SK-N-SH (cell line): ENCODE measurements around the gene ANTKMT. TPM values are rescaled to one million over a fixed set of nuclear protein-coding genes. Genes with fewer than 3 reads are reported as not detected.

Experiments used
- CTCF ChIA-PET: fragments of 300-600, 350-600 bp; formaldehyde crosslinking; extraction: SDS; loops from one replicate; lab custom pipeline; 2021; lab: Yijun Ruan, JAX
- POLR2A ChIA-PET: fragments of 350-600 bp; sonication (Branson Sonifier 250); formaldehyde crosslinking; extraction: SDS; loops from one replicate; lab custom pipeline; 2020; ENCODE audit warnings: antibody characterized with exemption, inconsistent platforms; lab: Yijun Ruan, JAX
- DNase-seq: peaks from one replicate; pipeline ENCODE4 v3.0.0; 2012
- H2AFZ ChIP-seq: fragments of 200-600 bp; sonication (generic); 2 replicates; pipeline ENCODE4 v1.8.1; 2016; ENCODE audit warnings: antibody characterized with exemption, mild to moderate bottlenecking, low read depth
- H3F3A ChIP-seq: fragments of 200-600 bp; sonication (generic); replicated peaks from 2 replicates; pipeline ENCODE3; 2016; ENCODE audit warnings: antibody characterized with exemption, mild to moderate bottlenecking; ENCODE audit not compliant: insufficient read depth
- H3K27ac ChIP-seq, 2 experiments: fragments of 200-500 bp in 1 of 2; fragments of 200-600 bp in 1 of 2; sonication (Bioruptor generic) in 1 of 2; sonication (generic), shearing (Covaris generic) in 1 of 2; 2 replicates each; pipeline versions ENCODE4 v1.5.1 to v1.6.1; 2014 to 2016; ENCODE audit warnings: low read depth in 2 of 2, inconsistent platforms in 1 of 2, low read length in 1 of 2, mild to moderate bottlenecking in 1 of 2, mixed read lengths in 1 of 2
- H3K27me3 ChIP-seq: fragments of 200-600 bp; sonication (generic), shearing (Covaris generic); 2 replicates; pipeline ENCODE4 v1.6.1; 2016; ENCODE audit warnings: mixed run types; ENCODE audit not compliant: insufficient read depth
- H3K36me3 ChIP-seq, 2 experiments: fragments of 200-500 bp in 1 of 2; fragments of 200-600 bp in 1 of 2; sonication (Bioruptor generic) in 1 of 2; sonication (generic) in 1 of 2; replicated peaks in 1 of 2; 2 replicates each; pipeline versions ENCODE3 to v1.5.1; 2014 to 2016; ENCODE audit warnings: low read length in 1 of 2, mild to moderate bottlenecking in 1 of 2; ENCODE audit not compliant: insufficient read depth in 2 of 2, control insufficient read depth in 1 of 2
- H3K4me1 ChIP-seq, 2 experiments: fragments of 200-500 bp in 1 of 2; fragments of 200-600 bp in 1 of 2; sonication (Bioruptor generic) in 1 of 2; sonication (generic), shearing (Covaris generic) in 1 of 2; 2 replicates each; pipeline versions ENCODE4 v1.5.1 to v1.6.1; 2014 to 2016; ENCODE audit warnings: low read depth in 1 of 2, low read length in 1 of 2, mixed run types in 1 of 2; ENCODE audit not compliant: insufficient read depth in 2 of 2, control insufficient read depth in 1 of 2
- H3K4me2 ChIP-seq: fragments of 200-600 bp; sonication (generic), shearing (Covaris generic); 2 replicates; pipeline ENCODE4 v1.6.1; 2017; ENCODE audit warnings: mixed run types
- H3K4me3 ChIP-seq, 2 experiments: fragments of 200-500 bp in 1 of 2; fragments of 200-600 bp in 1 of 2; sonication (Bioruptor generic) in 1 of 2; sonication (generic), shearing (Covaris generic) in 1 of 2; 2 replicates each; pipeline versions ENCODE4 v1.5.1 to v1.8.1; 2014 to 2016; ENCODE audit warnings: low read depth in 2 of 2, inconsistent platforms in 1 of 2, low read length in 1 of 2, mild to moderate bottlenecking in 1 of 2, mixed read lengths in 1 of 2, moderate library complexity in 1 of 2
- H3K79me2 ChIP-seq: fragments of 200-600 bp; sonication (generic); 2 replicates; pipeline ENCODE4 v1.8.1; 2017; ENCODE audit warnings: mild to moderate bottlenecking; ENCODE audit not compliant: insufficient read depth
- H3K9ac ChIP-seq: fragments of 200-600 bp; sonication (generic); 2 replicates; pipeline ENCODE4 v1.6.1; 2017; ENCODE audit warnings: mixed run types
- H3K9me2 ChIP-seq: fragments of 200-600 bp; sonication (generic); 2 replicates; pipeline ENCODE4 v1.6.1; 2017; ENCODE audit warnings: mixed run types
- H3K9me3 ChIP-seq: fragments of 200-600 bp; sonication (generic); 2 replicates; pipeline ENCODE4 v1.6.1; 2017; ENCODE audit warnings: mixed run types, mild to moderate bottlenecking, moderate library complexity
- H4K20me1 ChIP-seq: fragments of 200-600 bp; sonication (generic); 2 replicates; pipeline ENCODE4 v1.6.1; 2017; ENCODE audit warnings: mild to moderate bottlenecking, mixed run types; ENCODE audit not compliant: insufficient read depth
- ELF1 ChIP-seq: IDR thresholded peaks from 2 replicates; pipeline ENCODE4 v1.4.0; 2012
- FOXJ3 ChIP-seq: sonication (generic); formaldehyde crosslinking; IDR thresholded peaks from 2 replicates; pipeline ENCODE4 v1.5.1; 2020; ENCODE audit warnings: mild to moderate bottlenecking, missing genetic modification reagents
- GABPA ChIP-seq: IDR thresholded peaks from 2 replicates; pipeline ENCODE4 v1.4.0; 2012; ENCODE audit warnings: low read depth, mild to moderate bottlenecking
- GATA2 ChIP-seq: sonication (generic); formaldehyde crosslinking; IDR thresholded peaks from 2 replicates; pipeline ENCODE4 v1.5.0; 2020; ENCODE audit warnings: mild to moderate bottlenecking, missing genetic modification reagents
- JUND ChIP-seq: IDR thresholded peaks from 2 replicates; pipeline ENCODE4 v1.4.0; 2012
- MXI1 ChIP-seq: IDR thresholded peaks from 2 replicates; pipeline ENCODE4 v1.6.1; 2012; ENCODE audit warnings: mild to moderate bottlenecking, low read depth, low read length, improper control_type of control experiment
- NFIC ChIP-seq: IDR thresholded peaks from 2 replicates; pipeline ENCODE4 v1.4.0; 2012; ENCODE audit warnings: borderline replicate concordance
- NRF1 ChIP-seq: IDR thresholded peaks from 2 replicates; pipeline ENCODE4 v1.6.1; 2012; ENCODE audit warnings: low read depth, mild to moderate bottlenecking, low read length
- POLR2AphosphoS5 ChIP-seq: IDR thresholded peaks from 2 replicates; pipeline ENCODE4 v1.6.1; 2012; ENCODE audit warnings: low read depth, low read length
- RCOR1 ChIP-seq: fragments of 150-350 bp; IDR thresholded peaks from 2 replicates; pipeline ENCODE4 v1.6.1; 2017; ENCODE audit warnings: antibody characterized with exemption, low read length
- TEAD4 ChIP-seq: IDR thresholded peaks from 2 replicates; pipeline ENCODE4 v1.4.0; 2012; ENCODE audit warnings: mild to moderate bottlenecking, borderline replicate concordance; ENCODE audit not compliant: insufficient read depth
- YY1 ChIP-seq: IDR thresholded peaks from 2 replicates; pipeline ENCODE4 v1.4.0; 2012; ENCODE audit warnings: low read depth, mild to moderate bottlenecking
- WGBS: methylation state at CpG from one replicate; pipeline ENCODE4 v1.1.6; 2017; ENCODE audit warnings: low lambda C conversion rate; 5-methylcytosine and 5-hydroxymethylcytosine counted together
- polyA plus RNA-seq, 3 experiments: library from polyadenylated mRNA; depleted of rRNA; stranded (reverse); fragments of >200 nt; gene quantifications; 2 replicates each; pipeline ENCODE4 v1.2.3, GENCODE V29; 2012
- TF ChIP-seq, protein P1 (sequence below): IDR thresholded peaks from 2 replicates; pipeline ENCODE4 v1.4.0; 2012; ENCODE audit warnings: low read depth, borderline replicate concordance
- TF ChIP-seq, protein P2 (sequence below): IDR thresholded peaks from 2 replicates; pipeline ENCODE4 v1.4.0; 2012; ENCODE audit warnings: low read depth, borderline replicate concordance
- TF ChIP-seq, protein P3 (sequence below): IDR thresholded peaks from 2 replicates; pipeline ENCODE4; 2012
- TF ChIP-seq, protein P4 (sequence below): fragments of 150-350 bp; IDR thresholded peaks from 2 replicates; pipeline ENCODE4 v1.6.1; 2016; ENCODE audit warnings: mild to moderate bottlenecking, low read depth, low read length
- TF ChIP-seq, protein P5 (sequence below): IDR thresholded peaks from 2 replicates; pipeline ENCODE4 v1.4.0; 2012; ENCODE audit warnings: low read depth
- TF ChIP-seq, protein P6 (sequence below): IDR thresholded peaks from 2 replicates; pipeline ENCODE4 v1.6.1; 2012; ENCODE audit warnings: mild to moderate bottlenecking, low read depth, low read length, moderate library complexity

Gene ANTKMT
- polyA plus RNA-seq, 1 of the 3 experiments (the other 2 are of a cell fraction), result 57.4 TPM

DNA sequence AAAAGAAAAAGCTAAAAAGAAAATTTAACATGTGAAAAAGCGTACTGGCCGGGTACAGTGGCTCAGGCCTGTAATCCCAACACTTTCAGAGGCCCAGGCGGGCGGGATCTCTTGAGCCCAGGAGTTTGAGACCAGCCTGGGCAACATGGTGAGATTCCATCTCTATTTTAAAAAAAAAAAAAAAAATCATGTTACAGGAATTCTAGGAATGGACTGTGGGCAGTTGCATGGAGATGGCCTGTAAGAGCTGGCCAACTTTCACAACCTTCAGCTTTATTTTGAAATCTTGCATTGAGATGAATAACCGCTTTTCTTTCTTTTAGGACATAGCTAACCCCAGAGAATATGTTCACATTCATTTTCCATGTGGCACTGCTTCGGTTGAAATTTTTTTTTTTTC, 28.1 kb downstream of the ANTKMT start:
- no peaks in the 10 kb centered on the region for H3K9me3 ChIP-seq
- no peaks in the 10 kb centered on the region for H3K36me3 ChIP-seq
- H3K4me2 ChIP-seq, result no peak overlapping the region
- DNase-seq, result no peak
- 90% methylated on average over 6 of the region's 6 CpGs for WGBS
- TF ChIP-seq RCOR1 (no peak), YY1 (no peak), TEAD4 (no peak), JUND (no peak), GATA2 (CRISPR knock-in tag) (no peak), ELF1 (no peak), POLR2AphosphoS5 (no peak), GABPA (no peak), NRF1 (no peak), NFIC (no peak), FOXJ3 (CRISPR knock-in tag) (no peak)
- TF ChIP-seq, protein P1, sequence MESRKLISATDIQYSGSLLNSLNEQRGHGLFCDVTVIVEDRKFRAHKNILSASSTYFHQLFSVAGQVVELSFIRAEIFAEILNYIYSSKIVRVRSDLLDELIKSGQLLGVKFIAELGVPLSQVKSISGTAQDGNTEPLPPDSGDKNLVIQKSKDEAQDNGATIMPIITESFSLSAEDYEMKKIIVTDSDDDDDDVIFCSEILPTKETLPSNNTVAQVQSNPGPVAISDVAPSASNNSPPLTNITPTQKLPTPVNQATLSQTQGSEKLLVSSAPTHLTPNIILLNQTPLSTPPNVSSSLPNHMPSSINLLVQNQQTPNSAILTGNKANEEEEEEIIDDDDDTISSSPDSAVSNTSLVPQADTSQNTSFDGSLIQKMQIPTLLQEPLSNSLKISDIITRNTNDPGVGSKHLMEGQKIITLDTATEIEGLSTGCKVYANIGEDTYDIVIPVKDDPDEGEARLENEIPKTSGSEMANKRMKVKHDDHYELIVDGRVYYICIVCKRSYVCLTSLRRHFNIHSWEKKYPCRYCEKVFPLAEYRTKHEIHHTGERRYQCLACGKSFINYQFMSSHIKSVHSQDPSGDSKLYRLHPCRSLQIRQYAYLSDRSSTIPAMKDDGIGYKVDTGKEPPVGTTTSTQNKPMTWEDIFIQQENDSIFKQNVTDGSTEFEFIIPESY, result no peak
- TF ChIP-seq, protein P2, sequence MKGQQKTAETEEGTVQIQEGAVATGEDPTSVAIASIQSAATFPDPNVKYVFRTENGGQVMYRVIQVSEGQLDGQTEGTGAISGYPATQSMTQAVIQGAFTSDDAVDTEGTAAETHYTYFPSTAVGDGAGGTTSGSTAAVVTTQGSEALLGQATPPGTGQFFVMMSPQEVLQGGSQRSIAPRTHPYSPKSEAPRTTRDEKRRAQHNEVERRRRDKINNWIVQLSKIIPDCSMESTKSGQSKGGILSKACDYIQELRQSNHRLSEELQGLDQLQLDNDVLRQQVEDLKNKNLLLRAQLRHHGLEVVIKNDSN, result no peak
- TF ChIP-seq, protein P3, sequence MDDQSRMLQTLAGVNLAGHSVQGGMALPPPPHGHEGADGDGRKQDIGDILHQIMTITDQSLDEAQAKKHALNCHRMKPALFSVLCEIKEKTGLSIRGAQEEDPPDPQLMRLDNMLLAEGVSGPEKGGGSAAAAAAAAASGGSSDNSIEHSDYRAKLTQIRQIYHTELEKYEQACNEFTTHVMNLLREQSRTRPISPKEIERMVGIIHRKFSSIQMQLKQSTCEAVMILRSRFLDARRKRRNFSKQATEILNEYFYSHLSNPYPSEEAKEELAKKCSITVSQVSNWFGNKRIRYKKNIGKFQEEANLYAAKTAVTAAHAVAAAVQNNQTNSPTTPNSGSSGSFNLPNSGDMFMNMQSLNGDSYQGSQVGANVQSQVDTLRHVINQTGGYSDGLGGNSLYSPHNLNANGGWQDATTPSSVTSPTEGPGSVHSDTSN, result no peak
- no peaks in the 10 kb centered on the region for H3K9me2 ChIP-seq
- H4K20me1 ChIP-seq, result no peaks in the 10 kb centered on the region
- POLR2A ChIA-PET, result no interaction called here
- no peaks in the 10 kb centered on the region for H3K79me2 ChIP-seq
- H3K4me3 ChIP-seq, result no peak overlapping the region
- H2AFZ ChIP-seq, result no peak overlapping the region
- no peaks in the 10 kb centered on the region for H3K4me1 ChIP-seq
- CTCF ChIA-PET, result interaction anchor here (1.1 to 1.6 kb wide), 3 partner anchors 8 to 37 kb away, joined by 3 to 5 read pairs (median 3); partner anchors contain the start of gene CIAO3
- H3K9ac ChIP-seq, result no peak overlapping the region
- no peak overlapping the region for H3K27ac ChIP-seq
- H3K27me3 ChIP-seq, result no peaks in the 10 kb centered on the region
- H3F3A ChIP-seq, result peaks cover 4% of the 10 kb centered on the region

DNA sequence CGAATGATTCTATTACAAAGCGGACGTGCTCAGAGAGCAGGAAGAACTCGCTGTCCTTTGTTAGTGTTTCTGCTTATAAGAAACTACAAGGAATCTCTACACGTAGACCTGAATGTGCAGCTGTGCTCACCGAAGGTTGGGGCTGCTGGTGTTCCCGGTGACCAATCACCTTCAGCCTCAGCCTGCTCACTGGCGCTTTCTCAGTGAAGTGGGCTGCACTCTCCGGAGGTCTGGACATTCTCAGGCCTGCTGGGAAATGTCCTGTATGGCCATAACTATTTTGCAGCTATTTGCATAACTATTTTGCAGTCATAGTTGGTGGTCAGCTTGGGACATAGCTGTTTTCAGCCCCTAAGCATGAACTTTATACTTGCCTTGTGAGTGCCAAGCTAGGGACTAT, 29.5 kb downstream of the ANTKMT start:
- CTCF ChIA-PET, result interaction anchor here (0.7 to 1.4 kb wide), 3 partner anchors 9 to 34 kb away, joined by 3 to 8 read pairs (median 3); no protein-coding TSS in a partner anchor
- no peak overlapping the region for H2AFZ ChIP-seq
- WGBS, result 64% methylated on average over 9 of the region's 9 CpGs
- TF ChIP-seq, protein P4, sequence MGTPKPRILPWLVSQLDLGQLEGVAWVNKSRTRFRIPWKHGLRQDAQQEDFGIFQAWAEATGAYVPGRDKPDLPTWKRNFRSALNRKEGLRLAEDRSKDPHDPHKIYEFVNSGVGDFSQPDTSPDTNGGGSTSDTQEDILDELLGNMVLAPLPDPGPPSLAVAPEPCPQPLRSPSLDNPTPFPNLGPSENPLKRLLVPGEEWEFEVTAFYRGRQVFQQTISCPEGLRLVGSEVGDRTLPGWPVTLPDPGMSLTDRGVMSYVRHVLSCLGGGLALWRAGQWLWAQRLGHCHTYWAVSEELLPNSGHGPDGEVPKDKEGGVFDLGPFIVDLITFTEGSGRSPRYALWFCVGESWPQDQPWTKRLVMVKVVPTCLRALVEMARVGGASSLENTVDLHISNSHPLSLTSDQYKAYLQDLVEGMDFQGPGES, result no peak
- no peak for TF ChIP-seq MXI1
- TF ChIP-seq, protein P5, sequence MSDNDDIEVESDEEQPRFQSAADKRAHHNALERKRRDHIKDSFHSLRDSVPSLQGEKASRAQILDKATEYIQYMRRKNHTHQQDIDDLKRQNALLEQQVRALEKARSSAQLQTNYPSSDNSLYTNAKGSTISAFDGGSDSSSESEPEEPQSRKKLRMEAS, result no peak
- TF ChIP-seq, protein P2, result no peak
- no peak for TF ChIP-seq NFIC
- TF ChIP-seq, protein P6, sequence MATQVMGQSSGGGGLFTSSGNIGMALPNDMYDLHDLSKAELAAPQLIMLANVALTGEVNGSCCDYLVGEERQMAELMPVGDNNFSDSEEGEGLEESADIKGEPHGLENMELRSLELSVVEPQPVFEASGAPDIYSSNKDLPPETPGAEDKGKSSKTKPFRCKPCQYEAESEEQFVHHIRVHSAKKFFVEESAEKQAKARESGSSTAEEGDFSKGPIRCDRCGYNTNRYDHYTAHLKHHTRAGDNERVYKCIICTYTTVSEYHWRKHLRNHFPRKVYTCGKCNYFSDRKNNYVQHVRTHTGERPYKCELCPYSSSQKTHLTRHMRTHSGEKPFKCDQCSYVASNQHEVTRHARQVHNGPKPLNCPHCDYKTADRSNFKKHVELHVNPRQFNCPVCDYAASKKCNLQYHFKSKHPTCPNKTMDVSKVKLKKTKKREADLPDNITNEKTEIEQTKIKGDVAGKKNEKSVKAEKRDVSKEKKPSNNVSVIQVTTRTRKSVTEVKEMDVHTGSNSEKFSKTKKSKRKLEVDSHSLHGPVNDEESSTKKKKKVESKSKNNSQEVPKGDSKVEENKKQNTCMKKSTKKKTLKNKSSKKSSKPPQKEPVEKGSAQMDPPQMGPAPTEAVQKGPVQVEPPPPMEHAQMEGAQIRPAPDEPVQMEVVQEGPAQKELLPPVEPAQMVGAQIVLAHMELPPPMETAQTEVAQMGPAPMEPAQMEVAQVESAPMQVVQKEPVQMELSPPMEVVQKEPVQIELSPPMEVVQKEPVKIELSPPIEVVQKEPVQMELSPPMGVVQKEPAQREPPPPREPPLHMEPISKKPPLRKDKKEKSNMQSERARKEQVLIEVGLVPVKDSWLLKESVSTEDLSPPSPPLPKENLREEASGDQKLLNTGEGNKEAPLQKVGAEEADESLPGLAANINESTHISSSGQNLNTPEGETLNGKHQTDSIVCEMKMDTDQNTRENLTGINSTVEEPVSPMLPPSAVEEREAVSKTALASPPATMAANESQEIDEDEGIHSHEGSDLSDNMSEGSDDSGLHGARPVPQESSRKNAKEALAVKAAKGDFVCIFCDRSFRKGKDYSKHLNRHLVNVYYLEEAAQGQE, result no peak
- no peak for TF ChIP-seq RCOR1

More for the DNA sequence above, 29.5 kb downstream of the ANTKMT start:
- no peak for DNase-seq
- H3K9me2 ChIP-seq, result no peaks in the 10 kb centered on the region
- H3F3A ChIP-seq, result peaks cover 4% of the 10 kb centered on the region
- no peaks in the 10 kb centered on the region for H3K9me3 ChIP-seq
- POLR2A ChIA-PET, result interaction anchor here (1.0 kb wide), 1 partner anchor 30 kb away, joined by 4 read pairs; the partner anchor contains the start of gene ANTKMT
- H3K79me2 ChIP-seq, result no peaks in the 10 kb centered on the region
- H4K20me1 ChIP-seq, result no peaks in the 10 kb centered on the region
- no peaks in the 10 kb centered on the region for H3K27me3 ChIP-seq
- no peak overlapping the region for H3K4me2 ChIP-seq
- no peak overlapping the region for H3K4me3 ChIP-seq
- no peaks in the 10 kb centered on the region for H3K36me3 ChIP-seq
- H3K4me1 ChIP-seq, result no peaks in the 10 kb centered on the region
- H3K9ac ChIP-seq, result no peak overlapping the region
- no peak overlapping the region for H3K27ac ChIP-seq
